Stimulated activated CD8-positive, alpha-beta memory T cell treated with anti-CD3 and anti-CD28 coated beads, Interleukin-2, amount 100 ng/mL, for 1 hour (primary cell): ENCODE measurements around the gene FOXL1.

ENCODE experiments used
- DNase-seq, 2 donors: peaks; one replicate each; pipeline ENCODE4 v3.0.0-alpha.2; 2020; ENCODE audit warnings: low read depth in 2 of 2

The FOXL1 gene

GRCh38 chr16:86604436-86605193 is 26.3 kb downstream of the FOXL1 start:
- peak in 1 of 2 donors; percentile 18 for DNase-seq

- DNase-seq: no peak
These were observed 27.6 kb downstream of the FOXL1 start for GRCh38 chr16:86605950-86606349.

- no peak for DNase-seq
These were observed 30.0 kb downstream of the FOXL1 start for GRCh38 chr16:86608301-86608747.

- DNase-seq: no peak
These were observed 30.8 kb downstream of the FOXL1 start for GRCh38 chr16:86609115-86609514.

- DNase-seq: no peak
These were observed 31.3 kb downstream of the FOXL1 start for GRCh38 chr16:86609661-86610060.

- no peak for DNase-seq
These were observed 32.6 kb downstream of the FOXL1 start for GRCh38 chr16:86610779-86611524.

GRCh38 chr16:86611525-86611855 is 33.1 kb downstream of the FOXL1 start:
- no peak for DNase-seq

GRCh38 chr16:86611941-86612340 is 33.6 kb downstream of the FOXL1 start:
- no peak for DNase-seq

- no peak for DNase-seq
These were observed 36.4 kb downstream of the FOXL1 start for GRCh38 chr16:86614699-86615098.

- no peak for DNase-seq
These were observed 38.6 kb downstream of the FOXL1 start for GRCh38 chr16:86616906-86617305.

- no peak for DNase-seq
These were observed 40.3 kb downstream of the FOXL1 start for GRCh38 chr16:86618431-86619238.

GRCh38 chr16:86619239-86619794 is 41.0 kb downstream of the FOXL1 start:
- DNase-seq: no peak

- no peak for DNase-seq
These were observed 41.8 kb downstream of the FOXL1 start for GRCh38 chr16:86620184-86620583.

GRCh38 chr16:86621966-86622365 is 43.6 kb downstream of the FOXL1 start:
- no peak for DNase-seq

- no peak for DNase-seq
These were observed 44.6 kb downstream of the FOXL1 start for GRCh38 chr16:86622700-86623615.

GRCh38 chr16:86625029-86625428 is 46.7 kb downstream of the FOXL1 start:
- no peak for DNase-seq

- DNase-seq: no peak
These were observed 47.5 kb downstream of the FOXL1 start for GRCh38 chr16:86625821-86626220.

- no peak for DNase-seq
These were observed 47.9 kb downstream of the FOXL1 start for GRCh38 chr16:86626284-86626683.

- no peak for DNase-seq
These were observed 48.6 kb downstream of the FOXL1 start for GRCh38 chr16:86626966-86627365.

- DNase-seq: no peak
These were observed 50.3 kb downstream of the FOXL1 start for GRCh38 chr16:86628614-86629013.

- no peak for DNase-seq
These were observed 52.1 kb downstream of the FOXL1 start for GRCh38 chr16:86630471-86630870.
